GM19397 (cell line): ENCODE measurements around the gene EMC1.
"Not testable (repeated sequence)": the region's sequence is repeated elsewhere in the genome, so short reads cannot be mapped to it uniquely, and the experiment has no call there.

Source experiments
- ATAC-seq: cut with Tn5 transposase; IDR thresholded peaks from one replicate; pipeline ENCODE4 v1.9.1; 2021; ENCODE audit warnings: mild to moderate bottlenecking, moderate library complexity; ENCODE audit not compliant: unreplicated experiment

EMC1 gene

DNA sequence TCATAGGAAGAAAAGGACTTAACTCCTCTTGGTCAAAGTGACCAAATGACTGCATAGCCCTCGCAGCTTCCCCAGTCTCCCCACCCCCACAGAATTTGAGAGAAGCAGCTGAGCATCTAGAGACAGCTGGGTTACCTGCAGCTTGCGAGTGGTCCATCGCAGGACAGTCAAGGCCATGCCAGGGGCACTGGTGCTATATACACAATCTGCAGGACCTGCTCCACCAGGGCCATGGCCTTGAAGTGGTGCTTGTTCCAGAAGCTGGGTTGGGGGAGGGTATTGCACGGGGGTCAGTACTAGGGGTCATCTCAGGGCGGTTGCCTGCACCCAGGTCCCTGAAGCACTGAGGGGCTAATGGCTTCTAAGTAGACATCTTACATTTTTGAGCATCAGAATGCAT lies 10.7 kb upstream of the EMC1 start:
- no peak for ATAC-seq

DNA sequence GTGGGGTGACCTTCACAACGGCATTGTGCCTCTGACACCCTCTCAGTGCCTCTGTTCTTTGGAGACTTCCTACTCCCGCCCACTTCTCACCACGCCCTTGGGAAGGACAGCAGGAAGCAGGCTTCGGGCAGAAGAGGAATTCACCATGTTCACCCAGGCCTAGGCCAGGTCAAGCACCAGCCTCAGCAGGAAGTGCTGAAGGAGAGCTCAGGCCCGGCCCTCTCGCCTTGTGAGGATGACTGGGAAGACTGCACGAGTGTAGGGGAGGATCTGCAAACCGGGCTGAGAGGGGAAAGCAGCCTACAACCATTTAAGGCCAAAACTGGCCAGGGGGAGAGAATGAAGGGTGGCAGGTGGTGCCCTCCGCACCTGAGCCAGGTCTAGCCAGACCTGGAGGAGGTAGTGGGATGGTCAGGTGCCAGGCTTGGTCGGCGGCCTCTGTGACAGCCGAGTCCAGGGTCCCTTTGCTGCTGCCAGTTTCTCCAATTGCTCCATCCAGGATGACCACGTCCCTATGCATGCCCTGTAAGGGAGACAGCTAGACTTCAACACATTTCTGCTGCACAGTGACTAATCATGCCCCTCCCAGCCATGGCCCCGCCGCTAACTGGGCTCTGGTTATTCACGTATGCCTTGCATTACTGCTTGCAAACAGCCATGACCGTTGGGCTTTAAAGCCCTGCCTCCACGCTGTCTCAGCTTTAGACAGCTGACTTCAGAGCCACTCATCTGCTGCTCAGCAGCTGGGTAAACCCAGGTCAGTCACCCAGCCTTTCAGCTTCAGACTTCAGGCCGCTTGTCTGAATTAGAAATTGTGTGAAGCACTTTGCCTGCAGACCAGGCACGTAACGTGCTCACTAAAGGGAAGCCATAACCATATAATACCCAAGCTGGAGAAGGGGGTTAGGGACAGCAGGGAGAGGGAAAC lies 9.2 kb upstream of the EMC1 start:
- ATAC-seq, result no peak

DNA sequence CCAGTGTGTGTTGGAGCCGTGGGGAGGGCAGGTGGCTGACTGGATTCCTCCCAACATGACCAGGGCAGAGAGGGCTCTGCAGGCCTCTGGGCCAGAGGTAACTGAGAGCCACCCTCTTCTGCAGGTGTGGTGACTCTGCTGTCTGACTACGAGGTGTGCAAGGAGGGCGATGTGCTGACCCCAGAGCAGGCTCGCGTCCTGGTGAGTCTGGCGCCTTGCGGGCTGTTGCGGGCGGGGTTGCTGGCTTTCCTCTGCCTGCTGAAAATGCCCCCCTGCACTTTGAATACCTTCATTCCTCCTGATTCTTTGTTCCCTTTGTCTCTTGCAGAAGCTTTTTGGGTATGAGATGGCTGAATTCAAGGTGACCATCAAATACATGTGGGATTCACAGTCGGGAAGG lies 7.0 kb upstream of the EMC1 start:
- no peak for ATAC-seq

DNA sequence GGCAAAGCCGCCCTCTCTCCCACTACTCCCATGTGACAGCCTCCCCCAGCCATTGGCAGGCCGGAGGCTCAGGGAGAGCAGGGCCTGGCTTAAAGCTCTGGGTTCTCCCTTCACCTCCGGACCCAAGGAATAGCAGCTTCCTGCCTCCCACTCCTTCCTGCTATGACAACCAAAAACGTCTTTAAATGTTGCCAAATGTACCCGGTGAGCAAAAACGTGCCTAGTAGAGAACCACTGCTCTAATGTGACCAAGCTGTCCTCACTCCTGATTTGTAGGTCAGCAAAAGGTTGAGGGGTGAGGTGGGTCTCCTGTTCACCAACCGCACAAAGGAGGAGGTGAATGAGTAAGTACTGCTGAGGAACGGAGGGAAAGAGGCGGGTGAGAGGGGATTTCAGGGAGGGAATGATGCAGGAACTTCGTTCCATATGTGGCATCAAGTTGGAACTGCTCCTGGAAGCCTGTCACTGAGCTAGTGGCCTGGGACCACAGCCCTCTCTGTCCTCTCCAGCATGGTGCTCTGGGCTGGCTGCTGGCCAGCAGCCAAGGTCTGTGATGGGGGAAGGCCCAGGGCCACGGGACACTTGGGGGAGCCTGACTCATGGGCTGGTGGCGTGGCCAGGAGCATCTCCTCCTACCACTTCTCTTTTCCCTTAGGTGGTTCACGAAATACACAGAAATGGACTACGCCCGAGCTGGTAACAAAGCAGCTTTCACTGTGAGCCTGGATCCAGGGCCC lies 6.0 kb upstream of the EMC1 start:
- ATAC-seq, result no peak

DNA sequence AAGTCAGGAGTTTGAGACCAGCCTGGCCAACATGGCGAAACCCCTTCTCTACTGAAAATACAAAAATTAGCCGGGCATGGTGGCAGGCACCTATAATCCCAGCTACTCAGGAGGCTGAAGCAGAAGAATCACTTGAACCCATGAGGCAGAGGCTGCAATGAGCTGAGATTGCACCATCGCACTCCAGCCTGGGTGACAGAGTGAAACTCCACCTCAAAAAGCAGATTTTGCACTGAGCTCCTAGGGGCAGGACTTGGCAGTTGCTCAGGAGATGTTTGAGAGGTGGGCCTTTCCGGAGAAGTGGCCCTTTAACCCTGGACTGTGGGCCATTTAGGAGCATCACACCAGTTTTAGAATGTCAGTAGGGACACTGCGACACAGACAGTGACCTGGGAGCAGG lies 5.0 kb upstream of the EMC1 start:
- not testable (repeated sequence) for ATAC-seq

DNA sequence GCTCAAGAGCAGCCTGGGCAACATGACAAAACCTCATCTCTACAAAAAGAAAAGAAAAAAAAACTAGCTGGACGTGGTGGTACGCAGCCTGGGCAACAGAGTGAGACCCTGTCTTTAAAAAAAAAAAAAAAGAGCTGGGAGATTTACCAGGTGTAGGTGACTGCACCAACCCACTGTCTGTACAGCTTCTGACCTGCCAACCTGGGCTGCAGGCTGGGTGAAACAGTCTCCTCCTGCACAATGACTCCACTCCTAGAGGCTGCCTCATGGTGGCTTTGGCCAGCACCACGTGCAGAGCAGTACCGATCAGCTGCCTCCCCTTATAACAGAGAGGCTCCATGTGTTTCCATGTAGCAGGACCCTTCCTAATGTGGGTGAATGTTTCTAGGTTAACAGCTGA lies 4.0 kb upstream of the EMC1 start:
- ATAC-seq, result no peak

DNA sequence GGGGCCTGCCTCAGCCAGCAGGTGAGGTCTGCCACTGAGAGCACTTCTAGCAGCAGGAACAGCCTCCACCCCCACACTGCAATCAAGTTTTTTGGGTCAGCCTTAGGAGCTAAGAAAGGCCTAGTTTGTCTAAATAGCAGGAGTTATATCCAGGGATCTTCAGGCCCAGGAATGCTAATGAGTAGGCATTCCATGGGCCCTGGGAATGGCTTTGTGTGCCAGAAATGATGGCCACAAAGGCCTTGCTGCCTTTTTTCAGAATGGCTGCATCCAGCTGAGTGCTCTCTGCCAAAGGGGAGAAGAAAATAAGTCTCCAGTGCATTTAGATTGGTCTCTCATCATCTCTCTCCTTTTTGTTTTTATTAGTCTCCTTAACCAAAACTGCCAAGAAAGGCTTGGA lies 3.1 kb upstream of the EMC1 start:
- no peak for ATAC-seq

DNA sequence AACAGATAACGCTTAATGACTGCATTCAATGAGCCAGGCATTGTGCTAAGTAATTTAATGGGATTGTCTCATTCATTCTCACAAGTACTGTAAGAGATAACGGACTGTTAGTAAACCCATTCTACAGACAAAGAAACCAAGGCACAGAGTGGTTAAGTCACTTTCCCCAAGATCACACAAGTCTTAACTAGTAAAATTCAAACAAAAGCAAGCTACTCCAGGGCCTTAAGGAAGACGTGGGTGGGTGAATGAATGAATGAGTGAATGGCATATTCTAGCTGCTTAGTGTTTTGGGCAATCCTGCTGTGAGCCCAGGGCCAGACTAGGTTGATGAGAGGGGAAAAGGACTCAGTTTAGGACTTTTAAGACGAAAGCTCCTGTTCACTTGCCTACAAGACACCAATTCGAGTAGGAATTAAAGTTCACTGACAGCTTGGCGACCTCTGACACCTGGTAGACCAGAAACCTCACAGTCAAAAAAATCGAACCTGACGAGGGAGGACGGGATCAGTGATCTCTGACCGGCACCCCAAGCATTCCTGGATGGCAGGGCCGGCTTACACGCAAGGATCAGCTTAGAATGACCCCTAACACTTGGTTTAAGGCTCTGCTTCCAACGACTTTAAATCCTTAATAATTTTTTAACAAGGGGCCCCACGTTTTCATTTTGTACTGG lies 557 bp downstream of the EMC1 start:
- no peak for ATAC-seq

DNA sequence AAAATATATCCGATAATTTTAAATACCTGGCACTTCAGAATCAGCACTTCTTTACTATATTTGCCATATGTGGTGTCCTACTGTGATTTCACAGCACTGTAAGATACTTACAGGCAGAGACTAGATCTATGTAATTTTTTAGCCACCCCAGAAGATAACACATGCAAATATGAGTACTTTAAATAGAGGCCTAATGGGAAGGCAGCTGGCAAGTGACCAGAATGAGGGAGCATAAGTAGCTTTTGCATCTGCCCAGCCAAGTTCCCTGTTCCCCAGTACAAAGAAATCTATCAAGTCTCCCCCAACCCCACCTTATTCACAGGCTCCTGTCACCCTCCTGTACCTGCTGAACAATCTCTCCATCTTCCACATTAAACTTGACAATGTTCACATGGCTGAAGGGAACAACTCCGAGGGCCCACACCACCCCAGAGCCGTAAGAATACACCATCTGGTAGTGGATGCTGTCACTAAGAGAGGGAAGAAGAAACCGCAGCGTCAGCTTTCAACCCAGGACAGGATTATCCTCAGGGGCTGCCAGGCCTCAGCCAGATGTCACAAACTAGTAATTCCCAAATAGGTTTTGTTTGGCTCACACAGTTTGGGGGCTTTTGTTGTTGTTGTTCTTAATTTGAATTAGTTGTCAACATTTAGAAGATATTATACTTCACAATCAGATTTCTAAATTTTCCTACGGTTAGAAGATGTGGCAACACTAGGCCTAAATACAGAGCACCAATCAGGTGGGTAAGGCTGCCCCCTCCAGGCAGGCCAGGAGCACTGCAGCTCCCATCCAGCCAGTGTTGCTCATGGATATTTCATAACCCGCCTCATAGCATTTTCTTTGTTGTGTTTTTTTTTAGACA lies 10.4 kb downstream of the EMC1 start:
- ATAC-seq, result no peak

DNA sequence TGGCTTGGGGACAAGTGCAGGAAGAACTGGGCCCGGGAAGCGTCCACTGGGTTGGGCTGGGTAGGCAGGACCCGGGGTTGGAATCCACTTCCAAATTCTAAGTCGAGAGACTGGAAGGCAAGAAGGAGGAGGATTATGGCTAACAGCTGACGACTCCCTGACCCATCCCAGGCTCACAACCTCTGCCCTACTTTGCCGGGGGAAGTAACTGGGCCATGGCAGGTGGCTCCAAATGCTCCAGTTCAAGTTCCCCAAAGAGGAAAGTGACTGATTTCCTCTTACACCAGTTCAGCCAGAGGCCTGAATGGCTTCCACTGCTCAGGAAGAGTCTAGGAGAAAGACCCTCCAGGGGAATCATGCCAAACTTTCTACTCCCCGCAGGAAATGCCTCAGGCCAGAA lies 11.4 kb downstream of the EMC1 start:
- no peak for ATAC-seq

DNA sequence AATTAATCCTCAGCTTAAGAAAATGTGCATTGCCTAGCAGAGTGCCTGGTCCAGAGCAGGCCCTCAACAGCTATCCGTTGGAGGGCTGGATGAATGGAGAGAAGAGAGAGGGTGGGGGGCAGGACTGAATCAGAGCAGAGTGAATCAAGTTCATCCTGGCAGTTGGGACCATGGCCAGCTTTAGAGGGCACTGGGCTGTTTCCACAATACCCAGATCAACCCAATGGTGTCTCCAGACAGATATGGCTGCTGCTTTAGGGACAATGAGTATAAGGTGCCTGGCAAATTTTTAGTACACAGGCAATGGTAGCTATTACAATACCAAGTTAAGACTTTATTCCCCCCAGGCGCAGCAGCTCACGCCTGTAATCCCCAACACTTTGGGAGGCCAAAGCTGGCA lies 17.1 kb downstream of the EMC1 start:
- ATAC-seq, result no peak

DNA sequence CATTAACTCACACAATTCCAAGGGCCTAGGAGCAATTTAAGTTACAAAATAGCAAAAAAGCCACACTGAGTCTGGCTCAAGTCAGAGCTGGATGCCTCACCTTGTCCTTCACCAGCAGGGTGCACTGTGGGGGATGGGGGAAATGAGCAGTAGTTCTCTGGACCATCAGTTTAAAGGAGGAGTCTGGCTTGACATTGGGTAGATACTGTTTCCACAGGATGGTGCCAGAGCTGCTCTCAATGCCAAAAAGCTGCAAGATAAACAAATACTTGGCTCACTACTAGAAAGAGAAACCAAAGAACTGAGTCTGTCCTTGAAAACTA lies 18.8 kb downstream of the EMC1 start:
- ATAC-seq, result no peak

DNA sequence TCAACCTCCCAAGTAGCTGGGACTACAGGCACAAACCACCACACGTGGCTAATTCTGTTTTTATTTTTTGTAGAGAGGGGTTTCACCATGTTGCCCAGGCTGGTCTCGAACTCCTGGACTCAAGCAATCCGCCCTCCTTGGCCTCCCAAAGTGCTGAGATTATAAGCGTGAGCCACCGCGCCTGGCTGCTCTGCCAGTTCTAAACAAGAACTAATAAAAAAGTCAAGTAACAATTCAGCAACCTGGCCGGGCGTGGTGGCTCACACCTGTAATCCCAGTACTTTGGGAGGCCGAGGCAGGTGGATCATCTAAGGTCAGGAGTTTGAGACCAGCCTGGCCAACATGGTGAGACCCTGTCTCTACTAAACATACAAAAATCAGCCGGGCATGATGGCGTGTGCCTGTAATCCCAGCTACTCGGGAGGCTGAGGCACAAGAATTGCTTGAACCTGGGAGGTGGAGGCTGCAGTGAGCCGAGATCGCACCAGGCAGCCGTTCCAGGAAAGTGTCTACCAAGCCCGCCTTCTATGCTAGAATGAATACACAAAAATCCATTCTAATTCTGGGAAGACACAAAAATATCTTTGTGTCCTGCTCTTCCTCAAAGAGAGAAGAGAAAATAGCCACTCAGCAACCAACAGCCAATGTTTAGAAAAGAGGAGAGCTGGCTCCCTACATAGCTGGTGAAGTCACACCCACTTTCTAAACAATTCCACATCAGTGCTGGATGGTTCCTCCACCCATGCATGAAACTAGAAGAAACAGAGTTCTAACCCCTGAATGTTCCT lies 19.4 kb downstream of the EMC1 start:
- not testable (repeated sequence) for ATAC-seq

DNA sequence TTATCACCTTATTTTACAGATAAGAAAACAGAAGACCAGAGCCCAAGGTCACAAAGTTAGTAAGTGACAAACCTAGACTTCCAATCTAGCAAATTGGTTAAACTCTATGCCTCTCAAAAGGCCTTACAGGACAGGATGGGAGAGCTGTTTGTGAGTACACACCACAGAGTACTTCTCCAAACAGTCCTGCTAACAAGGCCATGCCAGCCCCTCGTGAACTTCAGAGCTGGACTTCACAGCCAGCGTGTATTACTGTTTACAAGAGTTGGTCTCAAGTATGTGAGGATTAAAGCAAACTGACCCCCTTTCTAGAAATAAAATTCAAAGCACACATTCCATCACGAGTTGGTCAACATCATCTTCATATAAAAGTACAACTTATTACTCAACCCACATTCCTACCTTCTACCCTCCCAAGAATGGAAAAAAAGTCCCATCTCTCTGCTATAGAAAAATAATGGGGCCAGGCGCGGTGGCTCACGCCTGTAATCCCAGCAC lies 21.4 kb downstream of the EMC1 start:
- no peak for ATAC-seq

DNA sequence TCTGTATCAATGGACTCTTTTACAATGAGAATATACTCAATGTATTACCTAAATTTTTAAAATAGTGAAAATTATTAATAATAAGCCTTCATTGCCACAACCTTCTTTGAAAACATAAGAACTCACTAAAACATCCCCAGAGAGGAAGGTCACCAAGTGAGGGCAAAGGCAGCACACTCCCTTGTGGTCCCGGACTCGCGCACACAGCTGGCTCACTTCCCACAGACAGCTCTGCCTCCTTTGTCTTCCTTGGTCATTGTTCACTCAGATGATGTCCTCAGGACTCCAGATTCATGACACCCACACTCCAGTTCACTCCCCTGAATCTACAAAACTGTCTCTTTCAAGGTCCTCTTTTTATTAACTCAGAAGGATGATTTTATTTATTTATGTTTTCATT lies 22.1 kb downstream of the EMC1 start:
- ATAC-seq, result no peak

DNA sequence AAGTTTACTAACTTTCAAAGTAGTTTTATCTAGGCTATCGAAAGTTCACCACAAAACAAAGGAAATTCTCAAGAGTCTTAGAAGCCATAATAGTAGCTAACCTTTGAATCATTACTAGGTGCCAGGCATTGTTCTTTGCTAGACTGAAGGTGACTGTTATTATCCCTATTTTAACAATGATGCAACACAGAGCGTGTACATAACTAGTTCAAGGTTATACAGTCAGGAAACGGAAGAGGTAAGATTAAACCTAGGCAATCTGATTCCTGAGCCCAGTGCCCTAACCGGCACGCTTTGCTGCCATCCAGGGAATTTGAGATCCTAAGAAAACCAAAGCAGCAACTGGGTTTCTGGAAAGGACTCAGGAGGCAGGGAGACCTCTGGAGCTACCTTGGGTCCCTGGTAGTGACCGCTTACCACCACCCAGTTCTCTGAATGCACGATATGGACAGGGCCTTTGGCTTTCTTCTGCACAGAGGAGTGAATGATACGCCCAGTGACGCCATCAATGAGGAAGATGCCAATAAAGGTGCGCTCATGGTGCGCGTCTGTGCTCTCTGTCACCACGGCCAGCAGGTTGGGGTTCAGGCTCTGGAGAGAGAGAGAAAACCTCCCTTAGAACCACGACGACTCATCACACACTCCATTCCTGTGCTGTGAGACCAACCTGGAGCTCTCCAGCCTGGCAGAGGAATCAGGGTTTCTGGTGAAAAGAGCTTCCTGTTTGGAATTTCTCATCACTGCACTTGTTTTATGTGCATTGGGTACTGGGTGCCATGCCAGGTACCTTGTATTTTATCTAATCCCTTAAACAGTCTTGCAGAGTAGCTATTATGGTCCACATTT lies 28.1 kb downstream of the EMC1 start:
- no peak for ATAC-seq

DNA sequence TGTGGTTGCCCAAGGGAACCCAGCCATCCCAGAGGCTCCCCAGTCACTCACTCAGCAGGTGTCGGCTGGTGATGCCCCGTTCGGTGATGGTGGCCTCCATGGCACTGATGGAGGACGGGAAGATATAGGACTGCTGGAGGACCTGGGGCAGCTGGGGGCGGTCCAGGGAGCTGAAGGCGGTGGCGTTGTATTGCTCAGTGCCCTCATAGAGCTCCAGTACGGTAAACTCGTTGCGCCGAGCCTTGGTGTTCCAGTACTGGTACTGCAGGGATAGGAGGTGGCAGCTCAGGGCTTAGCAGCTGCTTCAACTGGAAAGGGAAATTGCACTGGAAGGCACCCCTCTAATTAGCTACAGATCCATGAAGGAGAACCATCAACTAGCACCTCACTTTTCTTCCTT lies 28.8 kb downstream of the EMC1 start:
- no peak for ATAC-seq

DNA sequence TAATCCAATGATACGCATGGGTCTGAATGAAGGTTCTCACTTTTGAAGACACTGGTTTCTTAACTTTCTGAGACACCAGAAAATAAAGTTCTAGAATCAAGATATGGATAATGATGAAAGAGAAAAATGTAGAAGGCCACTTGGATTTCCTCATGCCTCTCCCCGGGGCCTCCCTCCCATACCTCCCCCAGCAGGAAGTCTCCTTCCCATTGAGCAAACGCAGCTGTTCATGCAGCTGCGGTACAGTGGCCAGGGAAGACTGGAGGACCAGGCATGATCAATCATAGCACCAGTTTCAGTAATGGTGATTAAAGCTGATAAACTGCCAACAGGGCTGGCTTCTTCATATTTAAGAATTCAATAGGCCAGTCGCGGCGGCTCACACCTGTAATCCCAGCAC lies 30.3 kb downstream of the EMC1 start:
- no peak for ATAC-seq
